Skin of body (tissue), 2 donors: Measurements from ENCODE around the gene ITM2C. TPM values are rescaled to one million over a fixed set of nuclear protein-coding genes. Genes with fewer than 3 reads are reported as not detected.

Experiments
- DNase-seq: peaks from one replicate; lab custom pipeline; 2025; lab: John Stamatoyannopoulos, UW
- total RNA-seq: library from RNA; depleted of rRNA; stranded (reverse); fragments of >200 nt; gene quantifications from one replicate; pipeline ENCODE4 v1.2.3, GENCODE V29; 2014

ITM2C gene
- total RNA-seq, 1 donor from 2014 or later, result 49.4 TPM

DNA sequence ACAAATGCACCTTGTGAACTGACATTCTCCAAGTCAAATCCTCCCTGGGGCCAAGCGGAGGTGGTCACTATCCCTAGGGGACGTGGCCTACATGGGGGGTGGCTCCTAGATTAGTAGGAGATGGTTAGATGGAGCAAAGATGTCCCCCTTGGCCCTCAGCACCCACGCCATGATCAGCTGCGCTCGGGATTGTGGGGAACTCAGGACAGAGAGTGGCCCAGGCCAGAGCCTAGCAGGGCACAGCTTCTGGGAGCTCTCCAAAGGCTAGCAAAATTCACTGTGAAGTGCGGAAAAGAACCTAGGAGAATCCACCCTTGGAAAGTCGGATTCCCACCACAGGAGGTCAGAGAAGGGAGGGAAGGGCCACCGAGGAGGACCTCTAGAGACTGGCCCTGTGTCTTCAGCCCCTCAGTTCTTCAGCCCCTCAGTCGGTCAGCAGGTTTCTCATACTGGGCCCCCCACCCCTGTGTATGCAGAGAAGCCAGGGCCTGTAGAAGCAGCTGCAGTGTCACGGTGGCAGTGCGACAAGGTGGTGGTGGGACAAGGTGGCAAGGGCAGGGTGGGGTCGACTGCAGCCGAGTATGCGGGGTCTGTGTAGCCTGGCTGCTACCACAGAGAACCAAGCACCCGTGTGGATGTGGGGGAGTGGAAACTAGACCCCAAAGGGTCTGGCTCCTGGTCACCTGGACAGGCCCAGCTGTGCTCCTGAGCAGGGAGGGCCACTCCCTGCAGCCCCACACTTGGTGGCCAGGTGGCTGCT lies 41.9 kb downstream of the ITM2C start:
- DNase-seq, result no peak

DNA sequence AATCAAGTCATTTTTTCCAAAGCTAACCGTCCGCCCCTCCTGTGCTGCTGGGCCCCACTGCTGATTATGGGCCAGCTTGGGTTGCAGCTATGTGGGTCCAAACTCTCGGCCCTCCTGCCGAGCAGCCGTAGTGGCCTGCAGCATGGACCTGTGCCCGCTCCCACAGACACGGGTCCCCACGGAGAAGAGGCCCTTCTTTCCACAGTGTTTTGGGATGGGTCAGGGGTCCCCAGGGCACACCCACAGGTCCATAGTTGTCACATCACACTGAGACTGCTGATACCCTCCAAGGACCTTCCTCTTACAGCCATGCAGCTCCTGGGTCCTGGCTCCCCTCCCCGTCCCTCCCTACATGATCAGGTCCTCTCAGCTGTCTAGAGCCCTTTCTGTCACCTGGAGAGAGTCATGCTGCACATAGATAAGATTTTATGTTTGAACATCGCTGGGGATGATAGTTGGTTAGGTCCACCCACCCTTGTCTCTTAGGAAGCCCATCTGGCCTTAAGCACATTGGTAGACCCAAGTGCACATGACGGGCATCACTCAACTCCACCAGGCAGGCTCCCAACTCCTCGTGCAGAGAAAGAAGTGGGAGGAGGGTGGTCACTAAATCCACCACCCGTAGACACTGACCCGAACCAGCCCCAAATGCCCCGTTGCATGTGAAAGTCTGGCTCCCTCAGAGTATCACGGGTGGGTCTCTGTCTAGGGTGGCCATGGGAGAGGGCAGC lies 42.8 kb downstream of the ITM2C start:
- DNase-seq, result no peak

DNA sequence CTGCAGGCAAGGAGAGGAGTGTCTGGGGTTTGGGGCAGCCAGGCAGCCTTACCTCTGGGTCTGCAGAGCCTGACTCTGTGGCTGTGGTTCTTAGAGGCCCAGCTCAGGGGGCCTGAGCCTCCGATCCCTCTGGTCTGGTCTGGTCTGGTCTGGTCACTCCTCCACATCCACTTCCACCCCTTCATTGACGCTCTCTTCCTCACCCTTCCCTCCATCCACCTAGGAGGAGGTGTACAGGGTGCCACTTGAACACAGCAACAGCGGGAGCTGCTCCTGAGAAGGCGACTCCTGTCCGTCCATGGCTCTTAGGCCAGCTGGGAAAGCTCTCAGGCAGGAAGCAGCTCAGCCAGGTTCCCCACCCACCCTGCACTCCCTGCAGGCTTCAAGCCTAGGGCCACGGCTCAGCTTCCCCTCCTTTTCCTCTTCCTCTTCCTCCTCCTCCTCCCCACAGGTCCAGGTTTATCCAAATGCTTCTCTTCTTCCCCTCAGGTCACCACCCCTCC lies 43.4 kb downstream of the ITM2C start:
- DNase-seq, result no peak

DNA sequence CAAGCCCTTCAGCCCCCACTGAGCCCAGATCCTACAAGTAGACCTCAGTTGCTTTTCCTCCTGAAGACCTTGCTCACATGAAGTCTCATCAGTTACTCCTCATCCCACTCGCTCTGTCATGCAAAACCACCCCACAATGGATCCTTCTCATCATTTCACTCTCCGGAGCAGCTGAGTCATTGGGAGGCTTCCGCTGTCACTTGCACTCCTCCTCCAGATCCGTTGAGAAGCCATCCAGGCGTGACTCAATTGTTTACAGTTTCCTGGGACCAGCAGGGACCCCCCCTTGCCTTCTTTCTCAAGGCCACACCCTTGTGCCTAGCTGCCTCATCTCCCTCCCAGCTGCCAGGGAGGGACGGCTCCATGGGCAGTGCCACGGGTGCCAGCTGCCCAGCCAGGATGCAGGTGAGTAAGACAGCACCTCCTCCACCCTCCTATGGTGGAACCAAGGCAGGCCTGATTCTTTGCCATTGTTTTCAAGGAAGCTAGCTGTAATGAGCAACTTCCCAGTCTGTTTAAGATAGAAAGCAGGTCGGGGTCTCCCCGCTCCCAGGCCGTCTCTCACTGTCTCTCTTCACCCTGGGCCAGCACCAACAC lies 44.0 kb downstream of the ITM2C start:
- DNase-seq, result no peak

DNA sequence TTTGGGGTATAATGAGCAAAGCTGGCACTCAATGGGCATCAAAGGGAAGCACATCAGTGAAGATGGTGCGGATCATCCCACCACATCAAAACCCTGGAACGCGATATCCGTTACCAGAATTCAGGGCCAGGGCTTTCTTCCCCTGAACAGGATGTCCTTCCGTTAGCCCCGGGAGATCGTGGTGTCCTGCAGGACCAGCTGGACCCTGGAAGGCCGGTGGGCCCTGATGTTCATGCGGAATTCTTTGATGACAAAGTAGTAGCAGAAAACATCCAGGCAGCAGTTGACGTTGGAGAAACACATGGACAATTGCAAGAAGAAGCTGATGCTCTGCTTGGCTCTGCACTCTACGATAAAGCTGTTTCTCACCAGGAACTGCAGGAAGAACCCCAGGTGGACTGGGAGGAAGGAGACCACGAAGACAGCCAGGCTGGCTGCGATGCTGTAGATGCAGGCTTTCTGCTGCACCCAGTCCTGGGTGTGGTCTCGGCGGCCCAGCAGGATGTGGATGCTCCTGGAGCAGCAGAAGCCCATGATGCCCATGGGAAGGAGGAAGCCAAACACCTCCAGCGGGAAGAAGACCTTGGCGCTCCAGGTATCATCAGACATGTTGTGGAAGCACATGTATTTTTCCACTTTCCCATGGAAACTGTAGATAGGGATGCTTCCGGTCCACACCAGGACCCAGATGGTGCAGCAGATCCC lies 45.3 kb downstream of the ITM2C start:
- no peak for DNase-seq

DNA sequence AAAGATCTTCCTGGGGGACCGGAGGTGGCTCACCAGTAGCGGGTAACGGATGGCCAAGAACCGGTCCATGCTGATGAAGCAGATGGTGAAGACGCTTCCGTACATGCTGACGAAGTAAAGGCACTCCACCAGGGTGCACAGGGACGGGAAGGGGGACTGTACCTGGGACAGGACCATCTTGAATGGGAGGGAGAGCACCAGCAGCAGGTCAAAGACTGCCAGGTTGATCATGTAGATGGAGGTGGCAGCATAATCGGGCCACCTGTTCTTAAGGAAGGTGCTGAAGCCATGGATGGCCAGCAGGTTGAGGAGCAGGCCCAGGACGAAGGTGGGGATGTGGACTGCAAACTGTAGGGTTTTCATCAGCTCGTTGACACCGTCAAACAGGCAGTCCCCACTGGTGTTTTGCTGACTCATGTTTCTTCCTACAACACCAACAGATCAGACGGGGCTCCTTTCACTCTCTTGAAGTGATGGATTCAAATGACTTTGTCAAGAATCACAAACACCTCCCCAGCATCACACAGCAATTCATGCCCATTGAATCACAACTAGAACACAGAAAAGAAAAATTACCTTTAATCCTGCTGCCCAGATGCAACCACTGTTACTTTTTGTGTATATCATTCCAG lies 45.9 kb downstream of the ITM2C start:
- DNase-seq, result no peak

DNA sequence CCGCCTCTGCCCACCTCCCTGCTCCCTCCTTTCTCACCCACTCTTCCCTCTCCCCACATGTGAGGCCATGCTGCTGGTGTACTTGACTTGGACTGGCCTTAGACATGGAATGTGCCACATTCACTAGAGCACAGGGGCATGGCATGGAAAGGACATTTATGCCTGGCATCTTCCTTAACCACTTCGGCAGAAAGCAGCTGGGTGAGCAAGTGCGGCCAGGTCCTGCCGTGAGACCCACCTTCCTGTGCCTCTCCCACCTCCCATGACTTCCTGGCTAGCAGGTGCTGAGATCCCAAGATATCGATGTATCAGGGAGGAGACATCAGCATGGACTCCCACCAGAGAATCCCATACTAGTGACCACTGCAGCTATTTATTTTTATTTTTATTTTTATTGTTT lies 47.3 kb downstream of the ITM2C start:
- DNase-seq, result no peak

DNA sequence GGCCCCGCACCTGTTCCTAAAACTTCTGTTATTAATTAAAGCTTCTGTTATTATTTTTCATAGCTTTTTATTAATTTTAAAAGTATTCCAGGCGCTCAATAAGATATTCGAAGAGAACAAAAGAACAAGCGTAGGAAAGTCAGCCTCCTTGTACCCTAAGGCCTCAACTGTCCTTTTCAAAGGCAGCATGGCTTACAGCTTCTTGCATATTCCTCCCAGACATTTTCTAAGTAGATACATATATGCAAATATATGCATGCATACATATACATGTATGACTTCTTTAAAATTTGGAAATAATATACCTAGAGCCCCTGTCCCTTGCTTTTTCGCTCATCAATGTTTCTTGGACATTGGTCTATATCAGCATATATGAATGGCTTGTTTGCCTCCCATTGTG lies 48.0 kb downstream of the ITM2C start:
- no peak for DNase-seq

DNA sequence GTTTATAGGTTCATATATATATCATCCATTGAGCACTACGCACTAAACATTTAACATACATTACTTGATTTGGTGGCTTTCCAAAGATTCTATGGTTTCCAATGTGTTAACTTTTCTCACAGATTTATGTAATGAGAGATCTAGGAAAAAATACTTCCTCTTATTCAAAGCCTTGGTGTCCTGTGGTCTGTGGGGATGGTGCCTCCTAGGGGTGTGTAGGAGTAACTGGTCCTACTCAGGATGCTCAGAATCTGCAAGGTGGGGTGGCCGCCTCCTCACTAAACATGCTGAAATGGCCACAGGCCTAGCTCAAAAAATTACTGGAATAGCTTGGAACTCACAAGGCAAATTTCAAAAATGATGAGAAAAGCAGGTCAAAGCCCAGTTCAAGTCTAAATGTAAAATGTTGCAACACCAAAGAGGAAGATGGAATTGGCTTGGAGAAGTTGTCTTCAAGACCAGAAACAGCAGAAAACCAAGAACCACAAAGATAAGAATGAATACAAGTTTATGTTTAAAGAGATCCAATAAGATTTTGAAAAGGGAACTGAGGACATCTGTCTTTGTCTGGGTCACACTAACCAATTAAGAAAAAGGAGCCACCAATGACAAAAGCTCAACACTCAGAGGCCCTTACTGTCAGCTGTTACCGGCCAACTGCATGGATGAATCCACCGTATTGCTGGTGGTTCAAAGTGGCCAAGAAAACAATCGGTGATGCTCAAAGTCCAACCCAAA lies 48.8 kb downstream of the ITM2C start:
- no peak for DNase-seq

DNA sequence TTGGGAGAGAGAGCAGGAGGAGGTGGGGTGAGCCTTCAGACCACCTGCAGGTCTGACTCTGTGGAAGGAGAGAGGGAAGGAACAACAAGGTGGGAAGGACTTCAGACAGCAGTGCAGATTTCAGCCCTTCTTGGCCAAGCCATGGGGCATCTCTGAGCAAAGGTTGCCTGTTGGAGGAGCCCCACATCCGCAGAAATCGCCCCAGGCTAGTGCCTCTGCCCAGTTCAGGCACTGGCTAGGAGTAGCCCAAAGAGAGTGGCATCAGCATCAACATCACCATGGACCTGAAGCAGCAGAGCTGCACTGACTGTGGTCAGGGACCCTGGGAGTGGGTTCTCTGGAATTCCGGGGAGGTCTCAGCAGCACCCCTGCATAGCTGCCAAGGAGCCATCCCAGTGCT lies 50.1 kb downstream of the ITM2C start:
- DNase-seq, result no peak

DNA sequence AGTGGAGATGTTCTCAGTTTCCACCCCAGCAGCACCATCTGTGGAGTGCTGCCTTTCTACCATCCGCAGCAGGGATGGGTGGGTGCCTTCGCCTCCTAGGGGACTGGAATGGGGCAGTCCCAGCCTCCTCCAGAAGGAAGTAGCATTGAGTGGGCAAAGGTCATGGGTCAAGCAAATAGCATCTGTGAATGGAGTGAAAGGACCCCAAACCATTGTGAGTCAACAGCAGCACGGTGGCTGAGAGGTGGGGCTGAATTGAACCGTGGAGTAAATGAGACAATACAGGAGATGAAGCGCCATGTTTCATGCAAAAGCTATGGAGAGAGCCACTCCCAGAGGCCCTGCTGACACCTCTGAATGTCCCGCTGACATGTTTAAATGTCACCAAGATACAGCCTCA lies 50.6 kb downstream of the ITM2C start:
- DNase-seq, result no peak

DNA sequence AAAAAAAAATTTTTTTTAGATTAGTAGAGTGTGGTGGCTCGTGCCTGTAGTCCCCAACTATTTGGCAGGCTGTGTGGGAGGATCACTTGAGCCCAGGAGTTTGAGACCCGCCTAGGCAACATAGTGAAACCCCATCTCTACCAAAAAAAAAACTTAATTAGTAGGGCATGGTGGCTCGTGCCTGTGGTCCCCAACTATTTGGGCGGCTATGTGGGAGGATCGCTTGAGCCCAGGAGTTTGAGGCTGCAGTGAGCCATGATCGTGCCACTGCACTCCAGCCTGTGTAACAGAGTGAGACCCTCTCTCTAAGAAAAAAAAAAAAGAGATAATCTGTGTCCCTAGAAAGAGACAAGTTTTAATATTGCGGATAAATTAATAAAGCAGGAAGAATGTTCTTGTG lies 51.5 kb downstream of the ITM2C start:
- no peak for DNase-seq

DNA sequence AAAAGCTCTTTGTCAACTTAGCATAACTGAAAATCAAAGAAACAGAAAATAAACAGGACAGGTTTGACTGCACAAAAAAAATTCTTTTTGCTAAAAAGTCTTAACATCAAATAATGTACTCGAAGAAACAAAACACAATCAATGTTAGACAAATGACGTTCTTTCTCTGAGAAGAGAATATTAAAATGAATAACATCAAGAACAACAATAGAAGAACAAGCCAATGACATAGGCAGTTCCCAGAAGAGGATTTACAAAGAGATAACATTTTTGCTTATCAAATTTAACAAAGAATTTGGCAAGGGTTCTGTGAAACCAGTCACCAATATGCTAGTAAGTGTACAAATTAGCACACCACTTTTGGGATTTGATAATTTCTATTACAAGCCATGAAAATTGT lies 54.5 kb downstream of the ITM2C start:
- no peak for DNase-seq

DNA sequence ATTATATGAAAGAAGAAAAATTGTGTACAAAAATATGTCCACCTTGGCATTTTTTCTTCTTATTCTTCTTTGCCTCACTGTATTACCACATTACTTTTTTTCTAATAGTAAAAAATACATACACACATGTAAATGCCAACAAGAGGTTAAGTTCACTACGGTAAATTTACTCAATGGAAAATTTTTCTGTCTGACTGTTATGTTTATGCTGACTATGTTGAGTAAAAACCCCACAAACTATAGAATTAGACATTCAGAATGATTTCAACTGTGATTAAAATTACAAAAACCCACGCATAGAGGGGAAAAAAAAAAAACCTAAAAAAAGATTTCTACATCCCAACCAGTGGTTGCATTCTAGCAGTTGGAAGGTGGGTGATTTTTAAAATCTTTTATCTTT lies 54.9 kb downstream of the ITM2C start:
- no peak for DNase-seq

DNA sequence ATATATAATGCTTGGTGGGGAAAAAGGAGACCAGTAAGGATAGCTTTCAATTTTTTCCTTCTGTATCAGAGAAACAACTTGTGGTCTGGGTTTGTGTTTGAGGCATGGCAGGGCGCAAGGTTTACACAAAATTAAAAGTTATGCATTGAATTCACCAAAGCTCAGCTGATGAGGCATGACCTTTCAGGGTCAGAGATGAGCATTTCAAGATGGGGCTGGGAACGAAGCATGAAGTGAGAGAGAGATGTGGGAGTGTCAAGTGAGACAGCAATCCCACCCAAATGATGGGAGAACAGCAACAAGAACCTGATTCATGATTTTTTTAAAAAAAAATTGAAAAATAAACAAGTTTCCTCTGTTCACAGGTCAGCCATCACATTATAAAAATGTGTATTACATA lies 55.4 kb downstream of the ITM2C start:
- no peak for DNase-seq

DNA sequence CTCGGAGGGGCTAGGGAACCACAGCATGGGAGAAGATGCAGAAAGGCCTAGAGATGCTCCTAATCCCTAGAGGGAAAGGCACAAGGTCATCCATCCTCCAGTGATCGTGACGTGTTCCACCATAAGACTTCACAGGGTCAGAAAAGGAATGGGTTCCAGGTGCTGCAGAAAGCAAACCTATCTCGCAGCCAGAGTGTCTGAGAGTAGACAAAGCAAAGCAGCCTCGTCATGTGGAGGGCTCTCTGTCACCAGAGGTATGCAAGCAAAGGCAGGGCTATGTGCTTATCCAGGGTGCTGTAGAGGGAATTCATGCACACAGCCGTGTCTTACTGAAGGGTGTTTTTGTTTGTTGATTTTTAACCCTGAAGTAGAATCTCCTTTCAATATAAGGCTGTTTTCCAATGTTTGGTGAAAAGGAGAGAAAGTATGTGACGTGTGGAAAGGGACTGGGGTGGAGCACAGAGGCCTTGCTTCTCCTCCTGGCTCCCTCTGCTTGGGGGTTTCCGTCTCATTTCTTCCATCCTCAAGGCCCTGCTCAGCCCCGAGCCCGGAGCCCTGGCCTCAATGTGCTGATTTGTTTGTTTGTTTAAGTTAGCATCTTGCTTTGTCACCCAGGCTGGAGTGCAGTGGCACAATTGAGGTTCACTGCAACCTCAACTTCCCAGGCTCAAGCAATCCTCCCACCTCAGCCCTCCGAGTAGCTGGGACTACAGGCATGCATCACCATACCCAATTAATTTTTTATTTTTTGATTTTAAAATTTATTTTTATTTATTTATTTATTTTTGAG lies 57.3 kb downstream of the ITM2C start:
- DNase-seq, result no peak

DNA sequence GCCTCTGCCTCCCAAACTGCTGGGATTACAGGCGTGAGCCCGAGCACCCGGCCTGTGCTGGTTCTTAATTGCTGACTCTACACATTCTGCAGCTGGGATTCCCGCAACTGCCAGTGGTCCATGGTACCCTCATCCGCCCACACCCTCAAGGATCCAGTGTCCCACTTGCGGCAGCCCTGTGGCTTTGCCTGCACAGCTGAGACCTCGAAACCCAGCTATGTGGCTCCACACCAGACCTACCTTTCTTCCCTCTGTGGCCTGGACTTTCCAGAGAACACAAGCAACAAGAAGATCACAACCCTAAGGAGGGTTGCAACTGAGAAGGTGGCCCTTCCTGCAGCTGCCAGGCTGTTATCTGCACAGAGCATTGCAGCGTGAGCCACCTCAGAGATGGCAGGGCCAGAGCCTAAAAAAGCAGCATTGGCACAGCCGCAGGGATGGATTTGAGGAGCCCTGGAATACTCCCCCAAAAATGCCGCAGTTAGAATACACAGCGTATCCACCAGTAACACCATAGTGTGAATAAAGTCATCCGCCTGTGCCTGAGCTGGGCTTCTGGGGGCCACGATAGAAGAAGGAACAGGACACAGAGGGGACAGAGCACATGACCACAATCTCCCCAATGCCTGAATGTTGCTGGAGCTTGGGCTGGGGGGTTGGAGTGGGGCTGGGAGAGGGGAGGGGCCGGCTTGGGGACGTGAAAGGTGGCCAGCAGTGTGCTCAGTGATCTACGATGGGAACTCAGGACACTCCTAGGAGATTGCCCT lies 58.4 kb downstream of the ITM2C start:
- DNase-seq, result no peak

DNA sequence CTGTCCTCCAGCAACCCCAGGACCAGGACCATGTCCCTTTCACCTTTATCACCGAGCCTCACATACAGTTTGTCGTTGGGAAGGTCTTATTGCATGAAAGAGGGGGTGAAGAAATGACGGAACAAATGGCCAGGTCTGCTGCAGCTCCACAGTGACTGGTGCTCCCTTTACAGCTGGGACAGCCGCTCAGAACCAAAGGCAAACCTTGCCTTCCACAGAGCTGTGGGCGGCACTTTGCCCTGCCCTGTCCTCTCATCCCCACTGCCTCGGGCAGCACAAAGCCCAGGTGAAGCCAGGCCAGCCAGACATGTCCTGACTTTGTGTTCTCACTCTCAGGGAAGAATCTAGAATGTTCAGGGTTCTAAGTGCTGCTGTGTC lies 59.3 kb downstream of the ITM2C start:
- no peak for DNase-seq
